PC-3 (cell line): ENCODE results near the gene ASXL2. TPM values are rescaled to one million over a fixed set of nuclear protein-coding genes. Genes with fewer than 3 reads are reported as not detected.

Experiments used
- ATAC-seq: fragments of 200-7000 bp; cut with Tn5 transposase; 2 replicates; pipeline ENCODE4 v1.9.1; 2020; ENCODE audit warnings: mild to moderate bottlenecking, moderate library complexity
- BruUV-seq: library from RNA; stranded (reverse); fragments of 400-500 nt; replicated peaks from 2 replicates; lab custom pipeline; 2021; lab: Mats Ljungman, UMichigan
- CTCF ChIA-PET: fragments of 300-600 bp; sonication (Branson Sonifier 250); formaldehyde crosslinking; loops from one replicate; lab custom pipeline; 2022; ENCODE audit warnings: antibody characterized with exemption; lab: Charles Lee
- POLR2A ChIA-PET: fragments of 300-600 bp; sonication (Branson Sonifier 250); formaldehyde crosslinking; loops from one replicate; lab custom pipeline; 2022; ENCODE audit warnings: antibody characterized with exemption; ENCODE audit not compliant: unreplicated experiment; lab: Charles Lee
- DNase-seq: peaks from one replicate; pipeline ENCODE4 v3.0.0-alpha.2; 2015
- H2AFZ ChIP-seq: fragments of 300-600 bp; sonication (generic); 2 replicates; pipeline ENCODE4 v1.6.0; 2016; ENCODE audit warnings: antibody characterized with exemption, low read length
- H3F3A ChIP-seq: fragments of 300-600 bp; sonication (generic); one replicate; pipeline ENCODE4 v1.6.0; 2017; ENCODE audit warnings: antibody characterized with exemption, low read length, control low read depth, mild to moderate bottlenecking; ENCODE audit not compliant: unreplicated experiment
- H3K27ac ChIP-seq: fragments of 300-600 bp; sonication (generic); 2 replicates; pipeline ENCODE4 v1.5.1; 2016; ENCODE audit warnings: mild to moderate bottlenecking, low read length
- H3K27me3 ChIP-seq: fragments of 300-600 bp; sonication (generic); 2 replicates; pipeline ENCODE4 v1.6.1; 2016; ENCODE audit warnings: low read length, mixed read lengths
- H3K36me3 ChIP-seq: fragments of 300-600 bp; sonication (generic); 2 replicates; pipeline ENCODE4 v1.6.1; 2016; ENCODE audit warnings: low read depth, mixed run types, low read length, mixed read lengths
- H3K4me1 ChIP-seq: fragments of 300-600 bp; sonication (generic); 2 replicates; pipeline ENCODE4 v1.5.1; 2016; ENCODE audit warnings: low read length; ENCODE audit not compliant: insufficient read depth
- H3K4me2 ChIP-seq: fragments of 300-600 bp; sonication (generic); 2 replicates; pipeline ENCODE4 v1.6.0; 2016; ENCODE audit warnings: low read length
- H3K4me3 ChIP-seq: fragments of 300-600 bp; sonication (generic); 2 replicates; pipeline ENCODE4 v1.5.1; 2016; ENCODE audit warnings: mild to moderate bottlenecking, low read length, mixed read lengths
- H3K79me2 ChIP-seq: fragments of 300-600 bp; sonication (generic); 2 replicates; pipeline ENCODE4 v1.6.1; 2017; ENCODE audit warnings: low read length, mixed read lengths
- H3K9ac ChIP-seq: fragments of 300-600 bp; sonication (generic); 2 replicates; pipeline ENCODE4 v1.6.0; 2016; ENCODE audit warnings: mild to moderate bottlenecking, low read length
- H3K9me2 ChIP-seq: fragments of 300-600 bp; sonication (generic); replicated peaks from 2 replicates; pipeline ENCODE4 v1.6.1; 2016; ENCODE audit warnings: mixed run types, low read length, mixed read lengths
- H3K9me3 ChIP-seq: fragments of 300-600 bp; sonication (generic); 2 replicates; pipeline ENCODE4 v1.6.1; 2016; ENCODE audit warnings: low read length, mixed read lengths
- H4K20me1 ChIP-seq: fragments of 300-600 bp; sonication (generic); 2 replicates; pipeline ENCODE4 v1.6.1; 2016; ENCODE audit warnings: low read length, mixed read lengths
- CTCF ChIP-seq: fragments of 300-600 bp; sonication (generic); conservative IDR thresholded peaks from 2 replicates; pipeline ENCODE4 v1.5.1; 2017; ENCODE audit warnings: antibody characterized with exemption, low read depth, mild to moderate bottlenecking, low read length
- EZH2 ChIP-seq: fragments of 300-600 bp; sonication (generic); IDR thresholded peaks from one replicate; pipeline ENCODE4 v1.6.1; 2017; ENCODE audit warnings: antibody characterized with exemption, mild to moderate bottlenecking, low read length; ENCODE audit not compliant: unreplicated experiment
- EZH2phosphoT487 ChIP-seq: fragments of 300-600 bp; sonication (generic); IDR thresholded peaks from 2 replicates; pipeline ENCODE4 v1.6.1; 2018; ENCODE audit warnings: mild to moderate bottlenecking, antibody characterized with exemption, low read length, borderline replicate concordance
- intact Hi-C: fragments of 100-400 bp; cut with micrococcal nuclease; formaldehyde crosslinking; loops from 2 replicates; pipeline ENCODE4 v1.9.0; 2023
- total RNA-seq: library from RNA; depleted of rRNA; stranded (reverse); fragments of >200 nt; gene quantifications from 2 replicates; pipeline ENCODE4 v1.2.3, GENCODE V29; 2014

The ASXL2 gene
- total RNA-seq, 1 experiment from 2014 or later: 11.5 TPM

GRCh38 chr2:25838152-25838756, 40.0 kb downstream of the ASXL2 start:
- CTCF ChIA-PET: no interaction called here
- intact Hi-C loops: no loop called here
- ATAC-seq: no peak
- no TSS peak for BruUV-seq
- no peaks in the 10 kb centered on the region for H3F3A ChIP-seq
- no peaks in the 10 kb centered on the region for H4K20me1 ChIP-seq
- no peak for DNase-seq
- 0 out of 2 replicates have a peak, but pooled peaks cover 11% of the 10 kb centered on the region for H3K79me2 ChIP-seq
- H3K27me3 ChIP-seq: no peaks in the 10 kb centered on the region
- H3K9ac ChIP-seq: no peak overlapping the region
- H3K9me3 ChIP-seq: no peaks in the 10 kb centered on the region
- no peak for TF ChIP-seq EZH2
- no peak for TF ChIP-seq EZH2phosphoT487
- TF ChIP-seq CTCF: no peak
- H3K4me2 ChIP-seq: no peak overlapping the region
- H3K36me3 ChIP-seq: peaks cover 4% of the 10 kb centered on the region; the same call in 1 of the 2 replicates
- no peak overlapping the region for H3K27ac ChIP-seq
- no peak overlapping the region for H3K4me3 ChIP-seq
- H3K4me1 ChIP-seq: peaks cover 6% of the 10 kb centered on the region
- POLR2A ChIA-PET: no interaction called here
- H3K9me2 ChIP-seq: no peaks in the 10 kb centered on the region
- no peak overlapping the region for H2AFZ ChIP-seq

GRCh38 chr2:25835906-25836305, 42.4 kb downstream of the ASXL2 start:
- no peak overlapping the region for H2AFZ ChIP-seq
- H3K36me3 ChIP-seq: peaks cover 14% of the 10 kb centered on the region; the same call in 1 of the 2 replicates
- H3F3A ChIP-seq: no peaks in the 10 kb centered on the region
- CTCF ChIA-PET: interaction anchor here (0.5 to 0.6 kb wide), 2 partner anchors 16 to 474 kb away, joined by 3 to 6 read pairs; no protein-coding TSS in a partner anchor
- no peaks in the 10 kb centered on the region for H4K20me1 ChIP-seq
- no peaks in the 10 kb centered on the region for H3K4me1 ChIP-seq
- POLR2A ChIA-PET: no interaction called here
- 0 out of 2 replicates have a peak, but pooled peaks cover 8% of the 10 kb centered on the region for H3K79me2 ChIP-seq
- H3K27ac ChIP-seq: no peak overlapping the region
- no TSS peak for BruUV-seq
- no peak overlapping the region for H3K9ac ChIP-seq
- no peaks in the 10 kb centered on the region for H3K9me2 ChIP-seq
- H3K9me3 ChIP-seq: no peaks in the 10 kb centered on the region
- no peak for TF ChIP-seq EZH2phosphoT487
- no peak for TF ChIP-seq EZH2
- no peak for TF ChIP-seq CTCF
- intact Hi-C loops: no loop called here
- DNase-seq (no peak), ATAC-seq (no peak)
- H3K27me3 ChIP-seq: no peaks in the 10 kb centered on the region
- no peak overlapping the region for H3K4me3 ChIP-seq
- no peak overlapping the region for H3K4me2 ChIP-seq

GRCh38 chr2:25833566-25833965, 44.7 kb downstream of the ASXL2 start:
- DNase-seq (no peak), ATAC-seq (no peak)
- Histone ChIP-seq H4K20me1 (no peaks in the 10 kb centered on the region), H3K9me3 (no peaks in the 10 kb centered on the region), H3K9me2 (no peaks in the 10 kb centered on the region), H3K27me3 (no peaks in the 10 kb centered on the region), H3K79me2 (0 out of 2 replicates have a peak, but pooled peaks cover 5% of the 10 kb centered on the region), H3K27ac (no peak overlapping the region), H3K36me3 (peaks cover 14% of the 10 kb centered on the region; the same call in 1 of the 2 replicates), H3K4me1 (peaks cover 12% of the 10 kb centered on the region), H3K9ac (no peak overlapping the region), H3F3A (no peaks in the 10 kb centered on the region), H3K4me2 (no peak overlapping the region), H2AFZ (no peak overlapping the region), H3K4me3 (no peak overlapping the region)
- ChIA-PET POLR2A (no interaction called here), CTCF (no interaction called here)
- no TSS peak for BruUV-seq
- intact Hi-C loops: no loop called here
- TF ChIP-seq CTCF (no peak), EZH2 (no peak), EZH2phosphoT487 (no peak)
